HepG2 (cell line): ENCODE data around the gene ERC1. TPM values are rescaled to one million over a fixed set of nuclear protein-coding genes. Genes with fewer than 3 reads are reported as not detected.

Experiments used
- ATAC-seq: fragments of 200-7000 bp; cut with Tn5 transposase; 3 replicates; pipeline ENCODE4 v1.9.1; 2020; ENCODE audit warnings: mild to moderate bottlenecking, moderate library complexity
- BruUV-seq: library from RNA; stranded (reverse); fragments of 400-500 nt; replicated peaks from 2 replicates; lab custom pipeline; 2021; lab: Mats Ljungman, UMichigan
- CTCF ChIA-PET: fragments of 300-600 bp; formaldehyde crosslinking; extraction: SDS; loops from one replicate; lab custom pipeline; 2021; ENCODE audit warnings: low total read pairs, inconsistent platforms, low intra/inter-chr PET ratio; lab: Yijun Ruan, JAX
- POLR2A ChIA-PET: fragments of 350-600 bp; sonication (Branson Sonifier 250); formaldehyde crosslinking; loops from one replicate; lab custom pipeline; 2020; ENCODE audit warnings: antibody characterized with exemption, inconsistent platforms; lab: Yijun Ruan, JAX
- DNase-seq: peaks from one replicate; pipeline ENCODE4 v3.0.0-alpha.2; 2015; ENCODE audit warnings: low spot score
- FAIRE-seq: peaks from 3 replicates; lab custom pipeline; 2011; peaks lifted over from hg19 to GRCh38; lab: Jason Lieb, UNC
- H2AFZ ChIP-seq: one replicate; pipeline ENCODE4 v1.6.1; 2011; ENCODE audit warnings: low read length, inconsistent platforms
- H3K27ac ChIP-seq: fragments of 300-600 bp; 3 replicates; pipeline ENCODE4 v1.8.0; 2011; ENCODE audit warnings: mixed run types, mild to moderate bottlenecking, mixed read lengths, low read length, inconsistent platforms; ENCODE audit not compliant: insufficient read depth; ENCODE audit errors: extremely low read length
- H3K27me3 ChIP-seq, 2 experiments: fragments of 200-600 bp in 1 of 2; 2 replicates in 1 of 2; 3 replicates in 1 of 2; pipeline versions ENCODE4 v1.6.0 to v1.8.0; 2011; ENCODE audit warnings: low read length in 2 of 2, mild to moderate bottlenecking in 2 of 2, moderate library complexity in 2 of 2, inconsistent platforms in 1 of 2; ENCODE audit not compliant: insufficient read depth in 2 of 2, control insufficient read depth in 1 of 2
- H3K36me3 ChIP-seq, 2 experiments: fragments of 200-600 bp in 1 of 2; replicated peaks in 1 of 2; 2 replicates in 1 of 2; 3 replicates in 1 of 2; pipeline versions ENCODE4 v1.5.1 to v1.8.0; 2011; ENCODE audit warnings: low read length in 2 of 2, inconsistent platforms in 1 of 2; ENCODE audit not compliant: insufficient read depth in 2 of 2, control insufficient read depth in 1 of 2
- H3K4me1 ChIP-seq: 2 replicates; pipeline ENCODE4 v1.5.1; 2012; ENCODE audit warnings: low read length, inconsistent platforms; ENCODE audit not compliant: insufficient read depth
- H3K4me2 ChIP-seq: 2 replicates; pipeline ENCODE4 v1.6.0; 2011; ENCODE audit warnings: low read depth, low read length, inconsistent platforms
- H3K4me3 ChIP-seq, 3 experiments: fragments of 200-600 bp in 1 of 3; sonication (generic), shearing (Covaris generic) in 1 of 3; replicated peaks in 1 of 3; 2 replicates each; pipeline ENCODE4 v1.5.1; 2011 to 2016; ENCODE audit warnings: low read length in 3 of 3, inconsistent platforms in 2 of 3, low read depth in 2 of 3, mild to moderate bottlenecking in 2 of 3, control low read depth in 1 of 3, mixed read lengths in 1 of 3; ENCODE audit not compliant: insufficient read depth in 1 of 3
- H3K79me2 ChIP-seq: one replicate; pipeline ENCODE4 v1.6.1; 2011; ENCODE audit warnings: low read length, inconsistent platforms; ENCODE audit not compliant: insufficient read depth
- H3K9ac ChIP-seq: 2 replicates; pipeline ENCODE4 v1.6.0; 2011; ENCODE audit warnings: mild to moderate bottlenecking, low read depth, low read length, inconsistent platforms; ENCODE audit not compliant: insufficient read depth
- H3K9me3 ChIP-seq: 2 replicates; pipeline ENCODE4 v1.5.1; 2012; ENCODE audit warnings: mild to moderate bottlenecking, low read length
- H4K20me1 ChIP-seq: 2 replicates; pipeline ENCODE4 v1.6.0; 2011; ENCODE audit warnings: inconsistent platforms, mild to moderate bottlenecking, low read length, moderate library complexity; ENCODE audit not compliant: insufficient read depth
- CREB3 ChIP-seq: sonication (generic); formaldehyde crosslinking; IDR thresholded peaks from 2 replicates; pipeline ENCODE4 v1.5.0; 2020; ENCODE audit warnings: missing genetic modification reagents
- ETV6 ChIP-seq: sonication (generic); formaldehyde crosslinking; conservative IDR thresholded peaks from 2 replicates; pipeline ENCODE4 v1.4.0; 2020; ENCODE audit warnings: missing genetic modification reagents
- MYC ChIP-seq: sonication (generic); formaldehyde crosslinking; IDR thresholded peaks from 2 replicates; pipeline ENCODE4 v1.9.0; 2021; ENCODE audit warnings: missing genetic modification reagents, borderline replicate concordance
- RAD21 ChIP-seq: fragments of 450-650 bp; formaldehyde crosslinking; IDR thresholded peaks from 2 replicates; pipeline ENCODE4 v1.5.0; 2020; ENCODE audit warnings: mild to moderate bottlenecking
- XBP1 ChIP-seq: sonication (generic); formaldehyde crosslinking; IDR thresholded peaks from 2 replicates; pipeline ENCODE4 v1.5.0; 2020; ENCODE audit warnings: missing genetic modification reagents
- ZNF414 ChIP-seq: sonication (generic); formaldehyde crosslinking; IDR thresholded peaks from 2 replicates; pipeline ENCODE4 v1.5.0; 2020; ENCODE audit warnings: missing genetic modification reagents
- WGBS: methylation state at CpG from one replicate; pipeline ENCODE4 v1.1.6; 2017; ENCODE audit warnings: low lambda C conversion rate; 5-methylcytosine and 5-hydroxymethylcytosine counted together
- in situ Hi-C: cut with HindIII; loops from 2 replicates; pipeline ENCODE4 v1.10.0; 2017; ENCODE audit warnings: low pct_unique_long_range_greater_than_20kb; ENCODE audit not compliant: extremely low pct_ligation_motif_present
- intact Hi-C: fragments of 100-400 bp; cut with micrococcal nuclease; formaldehyde crosslinking; loops from one replicate; pipeline ENCODE4 v1.10.0; 2022; ENCODE audit not compliant: unreplicated experiment
- polyA plus RNA-seq, 8 experiments: library from polyadenylated mRNA; depleted of rRNA in 3 of 8; stranded (reverse) in 7 of 8; unstranded in 1 of 8; fragments of >200 nt; fragmentation: Illumina TruSeq in 4 of 8; extraction: Trizol in 4 of 8; gene quantifications; 2 replicates each; pipeline versions ENCODE4 v1.2.1 to v1.2.3, GENCODE V29; 2011 to 2016; ENCODE audit warnings: low read depth in 4 of 8, missing spikeins in 1 of 8, mixed read lengths in 1 of 8; ENCODE audit not compliant: insufficient read depth in 1 of 8
- total RNA-seq, 5 experiments: library from RNA; depleted of rRNA; stranded (reverse); fragments of >200 nt; fragmentation: Illumina TruSeq; extraction: Trizol; gene quantifications; 2 replicates each; pipeline ENCODE4 v1.2.3, GENCODE V29; 2016; ENCODE audit warnings: low read depth in 1 of 5
- TF ChIP-seq, protein P1 (sequence below): IDR thresholded peaks from 2 replicates; pipeline ENCODE4 v1.6.1; 2016; ENCODE audit warnings: low read depth
- TF ChIP-seq, protein P2 (sequence below): sonication (generic); formaldehyde crosslinking; IDR thresholded peaks from 2 replicates; pipeline ENCODE4 v1.4.0; 2020; ENCODE audit warnings: missing genetic modification reagents
- TF ChIP-seq, protein P3 (sequence below): sonication (generic); formaldehyde crosslinking; IDR thresholded peaks from 2 replicates; pipeline ENCODE4 v1.4.0; 2020; ENCODE audit warnings: low read depth, mild to moderate bottlenecking, missing genetic modification reagents

Gene ERC1
- total and polyA plus RNA-seq, 2 of the 13 experiments (the other 11 are each of a cell fraction or from before 2014, with no cell fraction given) = 6.1 to 12.4 TPM

DNA sequence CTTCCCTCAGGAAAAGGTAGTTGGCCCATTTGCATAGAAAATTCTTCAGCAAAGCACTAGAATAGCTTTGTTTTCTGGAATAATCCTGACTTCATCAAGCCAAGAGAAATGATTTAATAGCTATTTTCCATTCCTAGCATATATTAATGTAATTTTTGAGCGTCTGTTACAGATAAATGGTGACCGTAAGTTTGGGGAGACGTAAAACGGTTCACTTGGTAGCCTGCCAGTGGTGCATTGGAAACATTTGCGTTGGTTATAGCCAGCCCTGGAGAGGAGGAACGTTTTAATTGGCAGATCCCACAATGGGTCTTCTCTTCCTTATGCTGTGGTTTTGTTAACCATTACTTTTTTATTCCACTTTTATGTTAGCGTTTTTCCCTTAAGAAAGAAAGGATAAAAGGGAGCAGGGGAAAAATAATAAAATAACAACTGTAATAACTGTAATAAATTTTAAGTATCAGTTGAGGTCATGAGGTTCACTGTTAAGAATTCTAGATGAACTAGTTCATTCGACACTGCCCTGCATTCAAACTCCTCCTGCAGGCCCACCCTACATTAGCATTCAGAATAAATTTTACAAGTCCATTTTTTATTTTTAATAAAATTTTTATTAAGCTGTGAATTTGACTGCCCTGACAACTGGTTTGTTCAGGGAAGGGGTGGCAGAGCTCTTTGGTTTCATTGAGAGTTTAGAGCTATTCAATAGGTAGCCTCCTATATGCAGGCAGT is 300.7 kb downstream of the ERC1 start:
- in situ Hi-C loops (no loop called here), intact Hi-C loops (no loop called here)
- CTCF ChIA-PET = no interaction called here
- no peak for FAIRE-seq
- no peak overlapping the region for H2AFZ ChIP-seq
- H3K9ac ChIP-seq = no peak overlapping the region
- POLR2A ChIA-PET = no interaction called here
- no peak overlapping the region for H3K4me3 ChIP-seq
- peaks cover 2 to 15% of the 10 kb centered on the region in 2 experiments; a peak in 2 of 5 replicates for H3K36me3 ChIP-seq
- no peaks in the 10 kb centered on the region for H3K27me3 ChIP-seq
- no peak for ATAC-seq
- no TSS peak for BruUV-seq
- no peaks in the 10 kb centered on the region for H3K9me3 ChIP-seq
- H3K4me1 ChIP-seq = no peaks in the 10 kb centered on the region
- H3K79me2 ChIP-seq = no peaks in the 10 kb centered on the region
- no peak for DNase-seq
- H3K27ac ChIP-seq = no peak overlapping the region
- no peaks in the 10 kb centered on the region for H4K20me1 ChIP-seq
- WGBS = 98% methylated on average over 8 of the region's 8 CpGs
- no peak overlapping the region for H3K4me2 ChIP-seq
- TF ChIP-seq, protein P1, sequence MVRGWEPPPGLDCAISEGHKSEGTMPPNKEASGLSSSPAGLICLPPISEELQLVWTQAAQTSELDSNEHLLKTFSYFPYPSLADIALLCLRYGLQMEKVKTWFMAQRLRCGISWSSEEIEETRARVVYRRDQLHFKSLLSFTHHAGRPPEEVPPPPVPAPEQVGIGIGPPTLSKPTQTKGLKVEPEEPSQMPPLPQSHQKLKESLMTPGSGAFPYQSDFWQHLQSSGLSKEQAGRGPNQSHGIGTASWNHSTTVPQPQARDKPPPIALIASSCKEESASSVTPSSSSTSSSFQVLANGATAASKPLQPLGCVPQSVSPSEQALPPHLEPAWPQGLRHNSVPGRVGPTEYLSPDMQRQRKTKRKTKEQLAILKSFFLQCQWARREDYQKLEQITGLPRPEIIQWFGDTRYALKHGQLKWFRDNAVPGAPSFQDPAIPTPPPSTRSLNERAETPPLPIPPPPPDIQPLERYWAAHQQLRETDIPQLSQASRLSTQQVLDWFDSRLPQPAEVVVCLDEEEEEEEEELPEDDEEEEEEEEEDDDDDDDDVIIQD = no peak
- no peak for TF ChIP-seq ZNF414 (CRISPR knock-in tag)
- no peak for TF ChIP-seq XBP1 (CRISPR knock-in tag)
- TF ChIP-seq MYC (CRISPR knock-in tag) = no peak
- TF ChIP-seq ETV6 (CRISPR knock-in tag) = no peak
- TF ChIP-seq, protein P2, sequence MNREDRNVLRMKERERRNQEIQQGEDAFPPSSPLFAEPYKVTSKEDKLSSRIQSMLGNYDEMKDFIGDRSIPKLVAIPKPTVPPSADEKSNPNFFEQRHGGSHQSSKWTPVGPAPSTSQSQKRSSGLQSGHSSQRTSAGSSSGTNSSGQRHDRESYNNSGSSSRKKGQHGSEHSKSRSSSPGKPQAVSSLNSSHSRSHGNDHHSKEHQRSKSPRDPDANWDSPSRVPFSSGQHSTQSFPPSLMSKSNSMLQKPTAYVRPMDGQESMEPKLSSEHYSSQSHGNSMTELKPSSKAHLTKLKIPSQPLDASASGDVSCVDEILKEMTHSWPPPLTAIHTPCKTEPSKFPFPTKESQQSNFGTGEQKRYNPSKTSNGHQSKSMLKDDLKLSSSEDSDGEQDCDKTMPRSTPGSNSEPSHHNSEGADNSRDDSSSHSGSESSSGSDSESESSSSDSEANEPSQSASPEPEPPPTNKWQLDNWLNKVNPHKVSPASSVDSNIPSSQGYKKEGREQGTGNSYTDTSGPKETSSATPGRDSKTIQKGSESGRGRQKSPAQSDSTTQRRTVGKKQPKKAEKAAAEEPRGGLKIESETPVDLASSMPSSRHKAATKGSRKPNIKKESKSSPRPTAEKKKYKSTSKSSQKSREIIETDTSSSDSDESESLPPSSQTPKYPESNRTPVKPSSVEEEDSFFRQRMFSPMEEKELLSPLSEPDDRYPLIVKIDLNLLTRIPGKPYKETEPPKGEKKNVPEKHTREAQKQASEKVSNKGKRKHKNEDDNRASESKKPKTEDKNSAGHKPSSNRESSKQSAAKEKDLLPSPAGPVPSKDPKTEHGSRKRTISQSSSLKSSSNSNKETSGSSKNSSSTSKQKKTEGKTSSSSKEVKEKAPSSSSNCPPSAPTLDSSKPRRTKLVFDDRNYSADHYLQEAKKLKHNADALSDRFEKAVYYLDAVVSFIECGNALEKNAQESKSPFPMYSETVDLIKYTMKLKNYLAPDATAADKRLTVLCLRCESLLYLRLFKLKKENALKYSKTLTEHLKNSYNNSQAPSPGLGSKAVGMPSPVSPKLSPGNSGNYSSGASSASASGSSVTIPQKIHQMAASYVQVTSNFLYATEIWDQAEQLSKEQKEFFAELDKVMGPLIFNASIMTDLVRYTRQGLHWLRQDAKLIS (CRISPR knock-in tag) = no peak
- no peak for TF ChIP-seq CREB3 (CRISPR knock-in tag)
- no peak for TF ChIP-seq RAD21
- TF ChIP-seq, protein P3, sequence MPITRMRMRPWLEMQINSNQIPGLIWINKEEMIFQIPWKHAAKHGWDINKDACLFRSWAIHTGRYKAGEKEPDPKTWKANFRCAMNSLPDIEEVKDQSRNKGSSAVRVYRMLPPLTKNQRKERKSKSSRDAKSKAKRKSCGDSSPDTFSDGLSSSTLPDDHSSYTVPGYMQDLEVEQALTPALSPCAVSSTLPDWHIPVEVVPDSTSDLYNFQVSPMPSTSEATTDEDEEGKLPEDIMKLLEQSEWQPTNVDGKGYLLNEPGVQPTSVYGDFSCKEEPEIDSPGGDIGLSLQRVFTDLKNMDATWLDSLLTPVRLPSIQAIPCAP = no peak
- TF ChIP-seq, all 625 proteins: peak for 0
